ENCODE results near the gene ZDHHC14. TPM values are rescaled to one million over a fixed set of nuclear protein-coding genes. Genes with fewer than 3 reads are reported as not detected.

Gene ZDHHC14
- total RNA-seq, 1 experiment from 2014 or later, result 4.9 TPM

- POLR2A ChIA-PET (ENCODE audit: unreplicated experiment), result no interaction called here
- Histone ChIP-seq H3F3A (ENCODE audit: low read length, unreplicated experiment) (no peaks in the 10 kb centered on the region), H3K9me2 (replicated peaks; ENCODE audit: low read length) (no peaks in the 10 kb centered on the region), H4K20me1 (ENCODE audit: low read length) (no peaks in the 10 kb centered on the region), H3K9me3 (ENCODE audit: low read length) (no peaks in the 10 kb centered on the region), H3K27ac (ENCODE audit: low read length) (no peak overlapping the region), H3K4me2 (ENCODE audit: low read length) (no peak overlapping the region), H3K27me3 (ENCODE audit: low read length) (no peaks in the 10 kb centered on the region), H3K4me3 (ENCODE audit: low read length) (no peak overlapping the region), H3K79me2 (ENCODE audit: low read length) (no peaks in the 10 kb centered on the region), H3K4me1 (ENCODE audit: insufficient read depth, low read length) (no peaks in the 10 kb centered on the region), H3K36me3 (ENCODE audit: low read depth, low read length) (no peaks in the 10 kb centered on the region), H2AFZ (ENCODE audit: low read length) (no peak overlapping the region), H3K9ac (ENCODE audit: low read length) (no peak overlapping the region)
- BruUV-seq (replicated peaks), result no TSS peak
- DNase-seq, result no peak
- ATAC-seq, result no peak
- intact Hi-C loops (cut with micrococcal nuclease), result no loop called here
- TF ChIP-seq CTCF (conservative IDR thresholded peaks at IDR 0.05; ENCODE audit: low read depth, low read length) (no peak), EZH2phosphoT487 (IDR thresholded peaks at IDR 0.05; ENCODE audit: borderline replicate concordance, low read length) (no peak), EZH2 (IDR thresholded peaks at IDR 0.05; ENCODE audit: low read length, unreplicated experiment) (no peak)
- CTCF ChIA-PET, result no interaction called here
Observed at GRCh38 chr6:157397660-157398059, 16.7 kb downstream of the ZDHHC14 start.

GRCh38 chr6:157398151-157398550 lies 17.2 kb downstream of the ZDHHC14 start:
- H4K20me1 ChIP-seq (ENCODE audit: low read length), result no peaks in the 10 kb centered on the region
- H3K4me2 ChIP-seq (ENCODE audit: low read length), result no peak overlapping the region
- H3K4me1 ChIP-seq (ENCODE audit: insufficient read depth, low read length), result no peaks in the 10 kb centered on the region
- no peak overlapping the region for H3K27ac ChIP-seq (ENCODE audit: low read length)
- intact Hi-C loops (cut with micrococcal nuclease), result no loop called here
- ATAC-seq, result no peak
- H3K4me3 ChIP-seq (ENCODE audit: low read length), result no peak overlapping the region
- H3K36me3 ChIP-seq (ENCODE audit: low read depth, low read length), result no peaks in the 10 kb centered on the region
- H3K9me3 ChIP-seq (ENCODE audit: low read length), result no peaks in the 10 kb centered on the region
- ChIA-PET POLR2A (ENCODE audit: unreplicated experiment) (no interaction called here), CTCF (no interaction called here)
- H3F3A ChIP-seq (ENCODE audit: low read length, unreplicated experiment), result no peaks in the 10 kb centered on the region
- no TSS peak for BruUV-seq (replicated peaks)
- no peak for TF ChIP-seq EZH2 (IDR thresholded peaks at IDR 0.05; ENCODE audit: low read length, unreplicated experiment)
- no peak for TF ChIP-seq CTCF (conservative IDR thresholded peaks at IDR 0.05; ENCODE audit: low read depth, low read length)
- TF ChIP-seq EZH2phosphoT487 (IDR thresholded peaks at IDR 0.05; ENCODE audit: borderline replicate concordance, low read length), result no peak
- H3K9me2 ChIP-seq (replicated peaks; ENCODE audit: low read length), result no peaks in the 10 kb centered on the region
- no peaks in the 10 kb centered on the region for H3K79me2 ChIP-seq (ENCODE audit: low read length)
- no peak overlapping the region for H2AFZ ChIP-seq (ENCODE audit: low read length)
- no peaks in the 10 kb centered on the region for H3K27me3 ChIP-seq (ENCODE audit: low read length)
- H3K9ac ChIP-seq (ENCODE audit: low read length), result no peak overlapping the region
- peak; percentile 3 for DNase-seq

GRCh38 chr6:157400676-157401075 lies 19.7 kb downstream of the ZDHHC14 start:
- TF ChIP-seq EZH2 (IDR thresholded peaks at IDR 0.05; ENCODE audit: low read length, unreplicated experiment) (no peak), EZH2phosphoT487 (IDR thresholded peaks at IDR 0.05; ENCODE audit: borderline replicate concordance, low read length) (no peak), CTCF (conservative IDR thresholded peaks at IDR 0.05; ENCODE audit: low read depth, low read length) (no peak)
- Histone ChIP-seq H3K4me3 (ENCODE audit: low read length) (no peak overlapping the region), H3K27me3 (ENCODE audit: low read length) (no peaks in the 10 kb centered on the region), H3K9ac (ENCODE audit: low read length) (no peak overlapping the region), H3K9me2 (replicated peaks; ENCODE audit: low read length) (no peaks in the 10 kb centered on the region), H3F3A (ENCODE audit: low read length, unreplicated experiment) (no peaks in the 10 kb centered on the region), H4K20me1 (ENCODE audit: low read length) (no peaks in the 10 kb centered on the region), H3K27ac (ENCODE audit: low read length) (no peak overlapping the region), H3K36me3 (ENCODE audit: low read depth, low read length) (no peaks in the 10 kb centered on the region), H3K9me3 (ENCODE audit: low read length) (no peaks in the 10 kb centered on the region), H3K4me2 (ENCODE audit: low read length) (no peak overlapping the region), H2AFZ (ENCODE audit: low read length) (no peak overlapping the region), H3K4me1 (ENCODE audit: insufficient read depth, low read length) (peaks cover under 1% of the 10 kb centered on the region; the same call in 1 of the 2 replicates), H3K79me2 (ENCODE audit: low read length) (no peaks in the 10 kb centered on the region)
- no peak for DNase-seq
- ChIA-PET CTCF (no interaction called here), POLR2A (ENCODE audit: unreplicated experiment) (no interaction called here)
- intact Hi-C loops (cut with micrococcal nuclease), result no loop called here
- ATAC-seq, result no peak
- no TSS peak for BruUV-seq (replicated peaks)

All from PC-3 (cell line).